ENCODE measurements around the gene RAB11B. TPM values are rescaled to one million over a fixed set of nuclear protein-coding genes. Genes with fewer than 3 reads are reported as not detected.

Gene RAB11B
- total and polyA plus RNA-seq, 2 of the 13 experiments (the other 11 are each of a cell fraction or from before 2014, with no cell fraction given), result 6.0 to 28.4 TPM

- TF ChIP-seq YEATS2 (CRISPR knock-in tag; IDR thresholded peaks at IDR 0.05; ENCODE audit: borderline replicate concordance) (no peak), ZNF737 (CRISPR knock-in tag; IDR thresholded peaks at IDR 0.05; ENCODE audit: borderline replicate concordance) (no peak), RFX3 (CRISPR knock-in tag; IDR thresholded peaks at IDR 0.05) (no peak), SAP130 (CRISPR knock-in tag; IDR thresholded peaks at IDR 0.05; ENCODE audit: low read depth) (peak; percentile 89), ZNF235 (CRISPR knock-in tag; IDR thresholded peaks at IDR 0.05; ENCODE audit: borderline replicate concordance) (no peak), REXO4 (CRISPR knock-in tag; IDR thresholded peaks at IDR 0.05; ENCODE audit: borderline replicate concordance) (no peak), ZNF205 (CRISPR knock-in tag; IDR thresholded peaks at IDR 0.05) (no peak), CENPBD1 (CRISPR knock-in tag; IDR thresholded peaks at IDR 0.05; ENCODE audit: borderline replicate concordance, low read depth) (no peak), ZBTB46 (CRISPR knock-in tag; IDR thresholded peaks at IDR 0.05; ENCODE audit: borderline replicate concordance) (no peak), HNRNPL (IDR thresholded peaks at IDR 0.05; ENCODE audit: low read depth, low read length) (peak; percentile 88; the same call in 1 of the 2 replicates), ZNF503 (CRISPR knock-in tag; IDR thresholded peaks at IDR 0.05) (no peak), NFYC (CRISPR knock-in tag; IDR thresholded peaks at IDR 0.05) (no peak), POLR2G (IDR thresholded peaks at IDR 0.05; ENCODE audit: low read depth, low read length) (no peak; the same call in 1 of the 2 replicates), HINFP (CRISPR knock-in tag; IDR thresholded peaks at IDR 0.05; ENCODE audit: low read depth) (no peak), HNF1B (CRISPR knock-in tag; IDR thresholded peaks at IDR 0.05) (peak; percentile 63), ZBTB25 (CRISPR knock-in tag; IDR thresholded peaks at IDR 0.05) (no peak), ZKSCAN8 (CRISPR knock-in tag; IDR thresholded peaks at IDR 0.05; ENCODE audit: borderline replicate concordance) (no peak), GMEB2 (CRISPR knock-in tag; IDR thresholded peaks at IDR 0.05; ENCODE audit: low read depth) (no peak)
Measured at GRCh38 chr19:8361921-8362793, 28.0 kb upstream of the RAB11B start (continued).
